ENCODE data around the gene RNF157. TPM values are rescaled to one million over a fixed set of nuclear protein-coding genes. Genes with fewer than 3 reads are reported as not detected.

Gene RNF157
- total RNA-seq, 4 donors from 2014 or later, result 1.7 to 6.6 (median 4.7) TPM

DNA sequence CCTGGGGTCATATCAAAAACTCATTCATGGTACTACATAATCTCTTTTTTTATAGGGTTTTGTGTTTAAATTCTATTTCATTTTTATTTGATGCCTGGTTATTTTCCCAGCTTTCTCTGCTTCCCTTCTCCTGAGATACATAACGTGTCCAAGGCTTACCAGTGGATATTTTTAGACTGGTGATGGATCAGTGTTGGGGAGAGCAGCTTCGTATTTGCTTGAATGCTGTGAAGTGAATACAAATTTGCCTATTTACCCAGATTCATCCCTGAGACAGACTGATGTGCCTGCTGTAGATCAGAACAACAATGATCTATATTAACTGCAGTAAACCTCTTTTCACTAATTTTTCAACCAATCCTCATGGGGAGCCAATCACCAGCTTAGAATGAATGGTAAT lies 56.0 kb downstream of the RNF157 start:
- Histone ChIP-seq H3K4me1 (peaks cover 9% of the 10 kb centered on the region in 2 donors), H3K4me3 (replicated peaks in 1 of 3) (no peak overlapping the region), H3K36me3 (no peaks in the 10 kb centered on the region), H3K27ac (no peak overlapping the region), H3K27me3 (no peaks in the 10 kb centered on the region), H3K9me3 (no peaks in the 10 kb centered on the region)
- DNase-seq, result no peak
- no peak for TF ChIP-seq POLR2A (IDR thresholded peaks at IDR 0.05)
- TF ChIP-seq, protein P1, sequence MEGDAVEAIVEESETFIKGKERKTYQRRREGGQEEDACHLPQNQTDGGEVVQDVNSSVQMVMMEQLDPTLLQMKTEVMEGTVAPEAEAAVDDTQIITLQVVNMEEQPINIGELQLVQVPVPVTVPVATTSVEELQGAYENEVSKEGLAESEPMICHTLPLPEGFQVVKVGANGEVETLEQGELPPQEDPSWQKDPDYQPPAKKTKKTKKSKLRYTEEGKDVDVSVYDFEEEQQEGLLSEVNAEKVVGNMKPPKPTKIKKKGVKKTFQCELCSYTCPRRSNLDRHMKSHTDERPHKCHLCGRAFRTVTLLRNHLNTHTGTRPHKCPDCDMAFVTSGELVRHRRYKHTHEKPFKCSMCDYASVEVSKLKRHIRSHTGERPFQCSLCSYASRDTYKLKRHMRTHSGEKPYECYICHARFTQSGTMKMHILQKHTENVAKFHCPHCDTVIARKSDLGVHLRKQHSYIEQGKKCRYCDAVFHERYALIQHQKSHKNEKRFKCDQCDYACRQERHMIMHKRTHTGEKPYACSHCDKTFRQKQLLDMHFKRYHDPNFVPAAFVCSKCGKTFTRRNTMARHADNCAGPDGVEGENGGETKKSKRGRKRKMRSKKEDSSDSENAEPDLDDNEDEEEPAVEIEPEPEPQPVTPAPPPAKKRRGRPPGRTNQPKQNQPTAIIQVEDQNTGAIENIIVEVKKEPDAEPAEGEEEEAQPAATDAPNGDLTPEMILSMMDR (IDR thresholded peaks at IDR 0.05), result no peak
- intact Hi-C loops (cut with DNase I), result loop anchor here (5.0 kb wide), 2 partner anchors 62 to 93 kb away; no protein-coding TSS in a partner anchor
- WGBS, 2 donors, result 76 to 86% methylated on average over 2 of the region's 2 CpGs

DNA sequence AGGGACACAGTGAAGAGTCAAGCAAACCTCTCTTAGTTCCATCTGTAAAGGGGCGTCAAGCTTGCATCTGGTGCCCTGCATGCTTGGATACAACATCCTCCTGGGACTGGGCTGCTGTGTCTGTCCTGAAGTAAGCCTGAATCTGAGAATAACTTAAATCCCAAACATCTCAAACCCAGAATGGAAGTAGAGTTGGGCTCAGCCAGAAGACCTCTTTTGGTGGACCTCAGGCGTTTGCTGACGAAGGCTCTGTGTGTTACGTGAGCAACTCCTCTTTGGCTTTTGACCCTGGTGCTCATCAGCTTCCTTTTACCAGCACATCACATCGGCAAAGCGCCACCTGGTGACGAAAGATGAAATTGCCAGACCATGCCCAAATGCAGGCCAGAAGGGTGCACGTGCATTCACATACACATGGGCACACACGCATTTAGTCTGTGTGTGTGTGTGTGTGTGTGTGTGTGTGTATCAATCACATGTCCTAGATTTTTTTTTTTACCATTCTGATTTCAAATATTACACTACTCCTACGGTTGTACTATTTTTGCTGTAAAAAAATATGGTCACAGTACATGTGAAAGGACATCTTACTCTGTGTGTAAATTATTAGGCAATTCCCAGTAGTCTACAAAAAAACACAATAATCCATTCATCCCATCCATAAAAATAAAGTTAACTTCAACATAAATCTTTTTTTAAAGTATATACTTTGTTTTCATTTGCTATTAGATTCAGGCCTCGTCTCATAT lies 58.1 kb downstream of the RNF157 start:
- intact Hi-C loops (cut with DNase I), result loop anchor here (5.0 kb wide), 2 partner anchors 60 to 95 kb away; no protein-coding TSS in a partner anchor
- Histone ChIP-seq H3K4me1 (no peaks in the 10 kb centered on the region), H3K36me3 (no peaks in the 10 kb centered on the region), H3K4me3 (replicated peaks in 1 of 3) (no peak overlapping the region), H3K27ac (no peak overlapping the region), H3K9me3 (no peaks in the 10 kb centered on the region), H3K27me3 (no peaks in the 10 kb centered on the region)
- peak; percentile 89 to 91 for DNase-seq
- no peak for TF ChIP-seq POLR2A (IDR thresholded peaks at IDR 0.05)
- TF ChIP-seq, protein P1 (IDR thresholded peaks at IDR 0.05), result peak; percentile 51 to 90 (median 80)
- 14 to 15% methylated on average over 11 of the region's 11 CpGs for WGBS, 2 donors

DNA sequence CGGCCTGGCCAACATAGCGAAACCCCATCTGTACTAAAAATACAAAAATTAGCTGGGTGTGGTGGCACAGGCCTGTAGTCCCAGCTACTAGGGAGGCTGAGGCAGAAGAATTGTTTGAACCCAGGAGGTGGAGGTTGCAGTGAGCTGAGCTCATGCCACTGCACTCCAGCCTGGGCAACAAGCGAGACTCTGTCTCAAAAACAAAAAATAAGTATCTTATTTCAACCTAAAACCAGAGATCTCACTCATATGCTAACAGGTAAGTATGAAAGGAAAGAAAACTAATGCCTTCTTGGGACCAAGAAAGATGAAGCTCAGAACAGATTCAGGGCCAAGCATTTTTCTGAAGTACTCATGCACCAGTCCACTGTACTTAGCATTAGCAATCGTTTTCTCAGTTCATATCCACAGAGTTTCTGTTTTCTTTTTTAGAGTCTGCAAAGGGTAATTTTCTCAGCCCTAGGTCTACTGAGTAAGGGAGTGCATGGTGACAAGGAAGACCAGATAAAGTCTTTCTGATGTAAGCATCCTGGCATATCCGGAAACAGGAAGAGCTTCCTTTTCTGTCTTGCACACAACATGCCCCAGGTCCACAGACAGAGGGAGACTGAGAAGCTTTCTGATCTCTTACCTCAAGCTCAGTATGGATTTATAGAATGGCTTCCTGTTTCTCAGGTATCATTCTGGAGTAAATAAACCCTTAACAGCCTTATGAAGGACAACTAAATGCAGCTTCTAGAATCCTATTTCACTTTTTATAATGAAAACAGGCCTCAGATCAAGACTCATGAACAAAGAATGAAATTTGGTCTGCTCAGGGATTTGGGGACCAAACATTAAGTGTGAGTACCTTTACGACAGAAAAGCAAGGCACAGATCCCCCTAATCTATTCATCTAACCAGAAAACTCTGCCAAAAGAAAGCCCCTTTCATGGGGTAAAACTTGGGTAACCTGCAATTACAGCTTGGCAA lies 60.5 kb downstream of the RNF157 start:
- TF ChIP-seq POLR2A (IDR thresholded peaks at IDR 0.05), result no peak
- TF ChIP-seq, protein P1 (IDR thresholded peaks at IDR 0.05), result no peak
- Histone ChIP-seq H3K4me3 (replicated peaks in 1 of 3) (no peak overlapping the region), H3K27me3 (no peaks in the 10 kb centered on the region), H3K9me3 (no peaks in the 10 kb centered on the region), H3K36me3 (no peaks in the 10 kb centered on the region), H3K4me1 (no peaks in the 10 kb centered on the region), H3K27ac (no peak overlapping the region)
- intact Hi-C loops (cut with DNase I), result loop anchor here (5.0 kb wide), 2 partner anchors 57 to 98 kb away; no protein-coding TSS in a partner anchor
- 80 to 83% methylated on average over 6 of the region's 6 CpGs for WGBS, 2 donors
- DNase-seq, result no peak

DNA sequence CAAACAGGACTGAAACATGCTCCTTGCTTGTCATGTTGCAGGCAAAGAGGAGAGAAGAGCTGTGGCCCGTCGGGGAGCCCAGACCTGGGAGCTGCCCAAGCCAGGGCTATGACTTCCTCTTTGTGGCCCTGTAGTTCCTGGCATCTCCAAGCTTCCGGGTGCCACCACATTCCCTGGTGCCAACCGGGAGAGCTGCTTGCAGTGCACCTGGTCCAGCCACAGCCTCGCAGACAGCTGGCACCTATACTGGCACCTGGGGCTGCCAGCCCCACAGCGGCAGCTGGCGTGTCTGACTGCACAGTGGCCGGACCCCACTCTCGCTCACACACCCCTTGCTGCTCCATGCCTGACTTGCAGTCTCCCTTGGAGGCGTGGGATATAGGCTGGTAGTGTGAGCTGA lies 62.2 kb downstream of the RNF157 start:
- Histone ChIP-seq H3K4me3 (replicated peaks in 1 of 3) (no peak overlapping the region), H3K9me3 (no peaks in the 10 kb centered on the region), H3K27me3 (no peaks in the 10 kb centered on the region), H3K4me1 (no peaks in the 10 kb centered on the region), H3K27ac (no peak overlapping the region), H3K36me3 (no peaks in the 10 kb centered on the region)
- DNase-seq, result no peak
- intact Hi-C loops (cut with DNase I), result no loop called here
- WGBS, 2 donors, result 96 to 98% methylated on average over 8 to 9 of the region's 10 CpGs
- no peak for TF ChIP-seq POLR2A (IDR thresholded peaks at IDR 0.05)
- TF ChIP-seq, protein P1 (IDR thresholded peaks at IDR 0.05), result no peak

Data from thyroid gland (tissue), 4 donors.